ENCODE results near the gene TEX29. TPM values are rescaled to one million over a fixed set of nuclear protein-coding genes. Genes with fewer than 3 reads are reported as not detected.

Gene TEX29
- total RNA-seq, 2 donors from 2014 or later: 1.7 to 2.2 TPM

DNA sequence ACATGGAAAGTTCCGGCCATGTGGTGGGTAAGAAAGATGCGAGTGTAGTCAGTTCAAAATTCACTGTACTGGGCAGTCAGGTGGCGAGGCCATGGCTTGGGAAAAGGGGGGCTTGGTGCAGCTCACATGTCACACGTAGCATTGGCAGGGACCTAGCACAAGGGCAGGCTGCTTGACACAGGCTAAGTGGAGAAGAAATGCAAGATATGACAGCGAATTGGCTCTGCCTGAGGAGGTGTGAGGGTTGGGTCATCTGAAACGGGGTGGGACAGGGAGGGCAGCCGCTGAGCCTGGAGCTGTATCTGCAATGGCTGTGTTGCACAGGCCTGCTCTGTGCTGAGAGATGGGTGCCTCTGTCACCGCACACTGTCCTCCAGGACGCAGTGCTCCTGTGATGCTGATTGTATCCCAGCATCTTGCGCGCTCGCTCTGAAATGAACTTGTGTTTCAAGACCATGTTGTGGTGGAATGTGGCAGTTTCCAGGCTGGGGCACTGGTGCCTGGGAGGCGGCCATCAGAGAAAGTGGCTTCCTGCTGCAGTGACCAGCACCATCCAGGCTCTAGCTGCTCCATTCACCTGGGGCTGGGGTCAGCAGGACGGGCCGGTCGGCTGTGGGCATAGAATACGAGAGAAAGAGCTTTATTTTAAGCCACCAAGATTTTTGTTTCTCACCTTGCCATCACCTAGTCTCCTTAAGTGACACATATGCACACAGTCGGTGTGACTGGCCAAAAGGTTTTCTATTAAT, 70.3 kb downstream of the TEX29 start:
- Mint-ChIP-seq H3K4me1 (peaks cover 6% of the 10 kb centered on the region), H3K9me3 (no peaks in the 10 kb centered on the region), H3K27me3 (peaks cover 5% of the 10 kb centered on the region), H3K27ac (no peak overlapping the region), H3K36me3 (ENCODE audit: low read depth) (no peaks in the 10 kb centered on the region), H3K4me3 (no peak overlapping the region)
- ATAC-seq (replicated peaks): no peak

DNA sequence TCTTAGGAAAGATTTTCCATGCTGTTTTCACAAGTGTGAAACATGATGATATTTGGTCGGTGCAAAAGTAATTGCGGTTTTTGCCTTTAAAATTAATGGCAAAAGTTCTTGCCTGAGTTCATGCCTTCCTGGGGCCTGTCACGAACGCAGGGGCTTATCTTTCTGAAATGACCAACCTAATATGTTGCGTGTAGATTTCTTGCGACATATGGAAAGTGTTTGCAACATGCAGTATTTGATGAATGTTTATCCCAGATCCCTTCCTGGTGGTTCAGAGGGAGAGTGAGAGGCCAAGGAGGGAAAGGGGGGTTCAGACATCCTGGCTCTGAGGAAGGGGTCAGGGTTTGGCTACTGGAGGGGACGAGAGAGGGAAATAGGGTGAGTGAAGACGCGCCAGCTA, 72.0 kb downstream of the TEX29 start:
- H3K4me3 Mint-ChIP-seq: no peak overlapping the region
- peaks cover 5% of the 10 kb centered on the region for H3K27me3 Mint-ChIP-seq
- H3K9me3 Mint-ChIP-seq: no peaks in the 10 kb centered on the region
- ATAC-seq (replicated peaks): no peak
- H3K27ac Mint-ChIP-seq: no peak overlapping the region
- H3K36me3 Mint-ChIP-seq (ENCODE audit: low read depth): no peaks in the 10 kb centered on the region
- peaks cover 6% of the 10 kb centered on the region for H3K4me1 Mint-ChIP-seq

DNA sequence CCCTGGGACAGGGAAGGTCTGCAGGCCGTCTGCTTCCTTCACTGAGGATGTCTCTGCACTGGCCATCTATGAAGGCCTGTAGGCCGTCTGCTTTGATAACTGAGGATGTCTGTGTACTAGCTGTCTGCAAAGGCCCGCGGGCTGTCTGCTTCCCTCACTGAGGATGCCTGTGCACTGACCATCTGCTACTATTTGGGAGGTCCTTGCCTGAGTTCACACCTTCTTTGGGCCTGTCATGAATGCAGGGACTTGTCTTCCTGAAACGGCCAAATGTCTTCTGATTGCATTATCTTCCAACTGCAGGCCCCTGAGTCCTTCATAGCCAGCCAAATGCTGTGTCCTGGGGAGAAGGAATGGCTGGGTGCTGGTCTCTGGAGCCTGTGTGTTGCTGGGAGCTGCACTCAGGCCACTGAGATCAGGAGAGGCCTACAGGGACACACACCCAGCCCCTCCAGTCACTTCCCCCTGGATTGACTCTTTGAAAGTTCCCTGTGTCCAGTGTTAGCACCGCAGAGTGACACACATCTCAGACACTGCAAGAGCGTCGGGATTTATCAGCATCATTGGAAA, 72.9 kb downstream of the TEX29 start:
- Mint-ChIP-seq H3K9me3 (no peaks in the 10 kb centered on the region), H3K27ac (no peak overlapping the region), H3K4me1 (peaks cover 6% of the 10 kb centered on the region), H3K27me3 (peaks cover 5% of the 10 kb centered on the region), H3K36me3 (ENCODE audit: low read depth) (no peaks in the 10 kb centered on the region), H3K4me3 (no peak overlapping the region)
- no peak for ATAC-seq (replicated peaks)

Other genes starting within 250 kb of the TEX29 start
- gene ARHGEF7, start 205.3 kb upstream of the TEX29 start, total RNA-seq: 100 to 1,000 TPM in 1 of 2 donors, 10 to 100 TPM in 1; 70.2 to 127 TPM

Measured in activated T-helper 17 cell treated with anti-CD3 and anti-CD28 coated beads, Interleukin-2, amount 50 U/mL, for 72 hours (primary cell).